Mucosa of descending colon (tissue), 3 donors: ENCODE results near the gene CELF6. TPM values are rescaled to one million over a fixed set of nuclear protein-coding genes. Genes with fewer than 3 reads are reported as not detected.

Experiments
- ATAC-seq: fragments of 200-7000 bp; cut with Tn5 transposase; one replicate; pipeline ENCODE4 v1.9.1; 2020; ENCODE audit warnings: mild to moderate bottlenecking, moderate library complexity
- DNase-seq, 3 donors: peaks; one replicate each; pipeline ENCODE4 v3.0.0-alpha.2; 2020
- H3K36me3 ChIP-seq: fragments of 200-600 bp; one replicate; pipeline ENCODE4 v1.8.0; 2021; ENCODE audit warnings: low read depth, mild to moderate bottlenecking
- H3K4me1 ChIP-seq: fragments of 200-600 bp; one replicate; pipeline ENCODE4 v1.8.0; 2021; ENCODE audit warnings: low read depth, mild to moderate bottlenecking
- H3K4me3 ChIP-seq: fragments of 200-600 bp; one replicate; pipeline ENCODE4 v1.8.0; 2021; ENCODE audit warnings: mild to moderate bottlenecking
- H3K9me3 ChIP-seq: fragments of 200-600 bp; one replicate; pipeline ENCODE4 v1.8.0; 2021; ENCODE audit warnings: mild to moderate bottlenecking
- CTCF ChIP-seq: fragments of 200-600 bp; IDR thresholded peaks from one replicate; pipeline ENCODE4 v1.8.0; 2022; ENCODE audit warnings: antibody characterized with exemption, mild to moderate bottlenecking
- intact Hi-C, 2 donors: fragments of 100-400 bp; cut with DNase I in 1 of 2; cut with micrococcal nuclease in 1 of 2; formaldehyde crosslinking; loops; one replicate each; pipeline versions ENCODE4 v1.11.0 to v1.11.1; 2022; cut with DNase I, micrococcal nuclease
- total RNA-seq, 3 donors: library from RNA; stranded (reverse); fragmentation: NEBNext Ultra II Directional in 2 of 3; extraction: Animal tissue kit (Norgen Biotek cat#: 25700) in 2 of 3; gene quantifications; one replicate each; pipeline versions ENCODE4 v1.2.1 to v1.2.4, GENCODE V29; 2021 to 2023
- donor health status: DM: no; HTN: no; CAD: no; lungs with moderate emphysema.
- donor health status: DM: no; HTN: no; CAD: no.
- donor health status: DM: no; HTN: yes; CAD: no.

Gene CELF6
- total RNA-seq, 3 donors from 2014 or later, result 0.67 to 3.8 (median 3.0) TPM

- DNase-seq (no peak), ATAC-seq (no peak)
- no peaks in the 10 kb centered on the region for H3K4me1 ChIP-seq
- H3K36me3 ChIP-seq, result no peaks in the 10 kb centered on the region
- intact Hi-C loops, result no loop called here
- no peak overlapping the region for H3K4me3 ChIP-seq
- H3K9me3 ChIP-seq, result no peaks in the 10 kb centered on the region
- TF ChIP-seq CTCF, result no peak
These were observed 70.7 kb downstream of the CELF6 start for GRCh38 chr15:72249142-72249810.

GRCh38 chr15:72248514-72248913, 71.4 kb downstream of the CELF6 start:
- Histone ChIP-seq H3K4me3 (no peak overlapping the region), H3K9me3 (no peaks in the 10 kb centered on the region), H3K36me3 (no peaks in the 10 kb centered on the region), H3K4me1 (no peaks in the 10 kb centered on the region)
- no peak for TF ChIP-seq CTCF
- intact Hi-C loops, result no loop called here
- ATAC-seq (no peak), DNase-seq (no peak)

- intact Hi-C loops, result no loop called here
- no peak for TF ChIP-seq CTCF
- no peaks in the 10 kb centered on the region for H3K4me1 ChIP-seq
- no peaks in the 10 kb centered on the region for H3K9me3 ChIP-seq
- DNase-seq (no peak), ATAC-seq (no peak)
- H3K4me3 ChIP-seq, result no peak overlapping the region
- no peaks in the 10 kb centered on the region for H3K36me3 ChIP-seq
These were observed 77.1 kb downstream of the CELF6 start for GRCh38 chr15:72242775-72243370.

- no peak for TF ChIP-seq CTCF
- H3K4me1 ChIP-seq, result no peaks in the 10 kb centered on the region
- DNase-seq, result no peak
- no peaks in the 10 kb centered on the region for H3K9me3 ChIP-seq
- ATAC-seq, result no peak
- H3K36me3 ChIP-seq, result no peaks in the 10 kb centered on the region
- H3K4me3 ChIP-seq, result no peak overlapping the region
- intact Hi-C loops, result no loop called here
These were observed 80.3 kb downstream of the CELF6 start for GRCh38 chr15:72239652-72240051.

GRCh38 chr15:72238586-72238985, 81.4 kb downstream of the CELF6 start:
- ATAC-seq (no peak), DNase-seq (no peak)
- Histone ChIP-seq H3K4me3 (no peak overlapping the region), H3K9me3 (no peaks in the 10 kb centered on the region), H3K4me1 (no peaks in the 10 kb centered on the region), H3K36me3 (no peaks in the 10 kb centered on the region)
- intact Hi-C loops, result no loop called here
- no peak for TF ChIP-seq CTCF
